Activated CD8-positive, alpha-beta memory T cell treated with anti-CD3 and anti-CD28 coated beads, Interleukin-2, amount 50 U/mL, for 1 hour (primary cell): ENCODE measurements around the gene CTCF.
"Not testable (repeated sequence)": the region's sequence is repeated elsewhere in the genome, so short reads cannot be mapped to it uniquely, and the experiment has no call there.

Source experiments
- DNase-seq: peaks from one replicate; pipeline ENCODE4 v3.0.0-alpha.2; 2020; ENCODE audit errors: extremely low read depth

CTCF gene, protein sequence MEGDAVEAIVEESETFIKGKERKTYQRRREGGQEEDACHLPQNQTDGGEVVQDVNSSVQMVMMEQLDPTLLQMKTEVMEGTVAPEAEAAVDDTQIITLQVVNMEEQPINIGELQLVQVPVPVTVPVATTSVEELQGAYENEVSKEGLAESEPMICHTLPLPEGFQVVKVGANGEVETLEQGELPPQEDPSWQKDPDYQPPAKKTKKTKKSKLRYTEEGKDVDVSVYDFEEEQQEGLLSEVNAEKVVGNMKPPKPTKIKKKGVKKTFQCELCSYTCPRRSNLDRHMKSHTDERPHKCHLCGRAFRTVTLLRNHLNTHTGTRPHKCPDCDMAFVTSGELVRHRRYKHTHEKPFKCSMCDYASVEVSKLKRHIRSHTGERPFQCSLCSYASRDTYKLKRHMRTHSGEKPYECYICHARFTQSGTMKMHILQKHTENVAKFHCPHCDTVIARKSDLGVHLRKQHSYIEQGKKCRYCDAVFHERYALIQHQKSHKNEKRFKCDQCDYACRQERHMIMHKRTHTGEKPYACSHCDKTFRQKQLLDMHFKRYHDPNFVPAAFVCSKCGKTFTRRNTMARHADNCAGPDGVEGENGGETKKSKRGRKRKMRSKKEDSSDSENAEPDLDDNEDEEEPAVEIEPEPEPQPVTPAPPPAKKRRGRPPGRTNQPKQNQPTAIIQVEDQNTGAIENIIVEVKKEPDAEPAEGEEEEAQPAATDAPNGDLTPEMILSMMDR

DNA sequence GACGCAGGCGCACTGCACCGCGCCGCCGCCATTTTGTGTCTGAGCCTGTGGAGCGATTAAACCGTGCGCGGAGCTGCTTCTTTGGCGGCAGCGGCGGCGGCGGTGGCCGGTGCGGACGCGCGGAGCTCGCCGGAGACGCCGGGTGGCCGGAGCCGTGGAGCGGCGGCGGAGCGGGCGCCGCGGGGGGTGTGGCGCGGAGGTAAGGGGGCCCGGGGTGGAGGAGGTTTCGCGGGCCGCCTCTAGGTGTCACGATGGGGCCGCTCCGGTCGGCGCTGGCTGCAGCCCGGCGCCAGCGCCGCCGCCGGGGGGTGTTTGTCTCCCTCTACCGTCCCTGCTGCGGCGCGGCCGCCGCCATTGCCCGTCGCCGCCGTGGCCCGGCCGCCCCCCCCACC lies at the start of gene CTCF:
CTCF (plus strand) TSS at position 1 of the 392 bp plus-strand sequence. CDS start 48,307 bp downstream, outside the sequence.
- DNase-seq: peak; percentile 48

DNA sequence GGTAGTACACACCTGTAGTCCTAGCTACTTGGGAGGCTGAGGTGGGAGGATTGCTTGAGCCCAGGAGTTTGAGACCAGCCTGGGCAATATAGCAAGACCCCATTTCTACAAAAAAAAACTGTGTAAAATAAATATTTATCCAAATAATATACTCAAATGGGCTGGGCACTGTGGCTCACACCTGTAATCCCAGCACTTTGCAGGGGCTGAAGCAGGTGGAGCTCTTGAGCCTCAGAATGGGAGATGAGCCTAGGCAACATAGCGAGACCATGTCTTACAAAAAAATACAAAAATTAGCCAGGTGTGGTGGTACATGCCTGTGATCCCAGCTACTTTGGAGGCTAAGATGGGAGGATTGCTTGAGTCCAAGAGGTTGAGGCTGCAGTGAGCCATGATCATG lies 48.4 kb upstream of the CTCF start:
- not testable (repeated sequence) for DNase-seq

DNA sequence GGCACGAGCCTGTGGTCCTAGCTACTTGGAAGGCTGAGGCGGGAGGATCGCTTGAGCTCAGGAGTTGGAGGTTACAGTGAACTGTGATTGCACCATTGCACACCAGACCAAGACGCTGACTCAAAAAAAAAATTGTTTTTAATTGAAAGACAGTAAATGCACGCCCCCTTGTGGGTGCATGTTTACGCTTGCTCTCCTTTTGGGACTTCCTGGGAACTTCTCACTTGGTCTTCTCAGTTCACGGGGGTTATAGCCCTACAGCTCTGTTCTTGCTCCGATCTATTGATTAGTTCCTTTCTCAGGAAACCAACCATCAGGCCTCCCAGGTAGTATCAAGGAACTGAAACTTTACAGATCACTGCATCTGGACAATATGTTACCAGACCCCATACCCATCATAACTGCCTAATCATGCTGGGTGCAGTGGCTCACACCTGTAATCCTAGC lies 47.9 kb upstream of the CTCF start:
- peak; percentile 49 for DNase-seq

DNA sequence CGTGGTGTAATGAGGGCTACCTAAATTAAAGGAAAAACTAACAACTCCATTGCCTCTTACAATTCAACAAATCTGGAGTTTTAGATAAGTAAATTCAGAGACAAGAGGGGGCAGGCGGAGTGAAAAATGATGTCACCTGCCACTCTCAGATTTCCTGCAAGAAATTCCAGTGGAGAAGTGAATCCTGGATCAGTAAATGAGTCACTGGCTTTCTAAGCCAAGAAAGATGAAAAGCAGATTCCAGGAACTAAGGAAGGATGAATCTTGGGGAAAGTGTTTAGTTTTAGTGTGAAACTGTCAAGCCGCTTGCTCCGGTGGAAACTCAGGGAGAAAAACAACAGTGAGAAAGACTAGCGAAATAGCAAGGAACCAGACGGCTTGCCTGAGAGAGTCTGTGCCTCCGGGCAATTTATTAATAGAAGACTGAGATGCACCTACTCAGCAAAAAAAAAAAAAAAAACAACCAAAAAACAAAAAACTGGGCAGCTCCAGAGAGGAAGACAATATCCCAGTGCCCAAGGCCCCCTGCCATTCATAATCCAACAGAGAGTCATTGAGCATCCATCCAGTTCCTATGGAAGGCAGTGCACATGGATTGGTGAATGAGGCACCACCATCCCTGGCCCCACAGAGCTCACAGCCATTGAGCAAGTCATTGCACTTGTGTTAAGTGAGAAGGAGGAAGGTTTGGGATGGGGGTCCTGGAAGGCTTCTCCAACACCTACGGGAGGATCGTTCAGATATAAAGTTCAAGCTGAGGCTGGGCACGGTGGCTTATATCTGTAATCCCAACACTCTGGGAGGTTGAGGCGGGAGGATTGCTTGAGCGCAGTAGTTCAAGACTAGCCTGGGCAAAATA lies 45.8 kb upstream of the CTCF start:
- no peak for DNase-seq

DNA sequence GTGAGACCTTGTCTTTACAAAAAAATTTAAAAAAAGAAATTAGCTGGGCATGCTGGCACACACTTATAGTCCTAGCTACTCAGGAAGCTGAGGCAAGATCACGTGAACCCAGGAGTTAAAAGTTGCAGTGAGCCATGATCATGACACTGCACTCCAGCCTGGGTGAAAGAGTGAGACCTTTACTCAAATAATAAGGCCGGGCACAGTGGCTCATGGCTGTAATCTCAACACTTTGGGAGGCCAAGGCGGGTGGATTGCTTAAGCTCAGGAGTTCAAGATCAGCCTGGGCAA lies 45.2 kb upstream of the CTCF start:
- DNase-seq: no peak

DNA sequence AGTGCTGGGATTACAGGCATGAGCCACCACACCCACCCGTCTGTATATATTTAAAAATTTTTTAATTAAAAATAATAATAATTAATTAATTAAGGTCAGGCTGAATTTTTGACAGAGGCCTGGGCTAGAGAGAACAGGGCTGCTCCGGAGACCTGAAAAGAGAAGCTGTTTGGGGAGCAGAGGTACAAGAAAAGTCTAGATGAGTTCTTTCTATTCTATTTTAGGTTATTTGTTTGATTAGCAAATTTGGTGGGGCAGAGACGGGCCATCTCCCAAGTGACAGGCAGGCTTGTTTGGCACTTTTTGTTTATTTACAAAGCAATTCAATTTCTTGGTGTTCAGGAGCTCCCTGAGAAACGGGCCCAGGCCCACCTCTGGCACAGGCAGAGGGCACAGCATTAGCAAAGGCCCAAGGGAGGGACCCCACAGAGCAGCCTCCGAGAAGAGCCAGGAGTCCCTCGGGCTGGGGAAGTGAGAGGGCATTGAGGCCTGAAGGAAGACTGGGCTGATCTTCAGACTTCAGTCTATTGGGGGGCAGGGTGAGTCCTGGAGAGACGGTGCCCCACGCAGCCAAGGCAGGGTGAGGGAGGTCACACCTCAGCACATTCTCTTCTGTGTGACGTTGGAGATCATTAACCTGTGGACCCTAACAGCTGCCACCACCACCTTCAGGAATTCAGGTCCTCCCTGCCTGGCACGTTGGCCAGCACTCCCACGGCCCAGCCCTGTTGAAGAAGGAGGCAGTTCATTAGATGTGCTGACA lies 44.5 kb upstream of the CTCF start:
- no peak for DNase-seq

DNA sequence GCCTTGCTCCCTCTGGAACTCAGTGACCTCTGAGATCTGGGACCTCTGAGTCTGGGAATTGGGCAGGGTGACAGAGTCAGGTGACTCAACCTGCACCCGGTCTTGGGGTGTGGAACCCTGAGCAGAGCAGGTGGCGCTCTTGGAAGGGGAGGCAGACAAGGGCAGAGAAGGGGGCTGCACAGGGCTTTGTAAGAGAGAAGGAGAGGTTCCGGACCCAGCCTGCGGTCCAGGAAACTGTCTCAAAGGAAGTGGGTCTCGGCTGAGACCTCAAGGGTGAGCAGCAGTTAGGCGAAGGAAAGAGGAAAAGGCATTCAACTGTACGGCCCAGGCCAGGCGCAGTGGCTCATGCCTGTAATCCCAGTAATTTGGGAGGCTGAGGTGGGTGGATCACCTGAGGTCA lies 43.6 kb upstream of the CTCF start:
- DNase-seq: no peak

DNA sequence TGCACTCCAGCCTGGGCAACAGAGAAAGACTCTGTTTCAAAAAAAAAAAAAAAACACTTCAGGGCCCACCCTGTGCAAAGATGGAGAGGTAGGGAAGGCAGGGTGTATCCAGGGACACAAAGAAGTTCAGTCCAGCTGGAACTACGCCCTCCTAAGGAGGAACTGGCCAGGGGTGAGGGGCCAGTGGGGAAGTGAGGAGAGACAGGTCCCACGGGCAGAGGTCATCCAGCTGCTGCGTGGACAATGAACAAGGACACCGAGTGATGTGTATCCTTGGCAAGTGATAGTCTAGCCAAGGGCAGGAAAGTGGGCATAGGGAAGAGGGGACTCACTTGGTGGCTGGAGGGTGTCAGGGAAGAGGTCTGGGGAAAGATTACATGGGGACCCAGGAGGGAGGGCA lies 43.1 kb upstream of the CTCF start:
- DNase-seq: no peak

DNA sequence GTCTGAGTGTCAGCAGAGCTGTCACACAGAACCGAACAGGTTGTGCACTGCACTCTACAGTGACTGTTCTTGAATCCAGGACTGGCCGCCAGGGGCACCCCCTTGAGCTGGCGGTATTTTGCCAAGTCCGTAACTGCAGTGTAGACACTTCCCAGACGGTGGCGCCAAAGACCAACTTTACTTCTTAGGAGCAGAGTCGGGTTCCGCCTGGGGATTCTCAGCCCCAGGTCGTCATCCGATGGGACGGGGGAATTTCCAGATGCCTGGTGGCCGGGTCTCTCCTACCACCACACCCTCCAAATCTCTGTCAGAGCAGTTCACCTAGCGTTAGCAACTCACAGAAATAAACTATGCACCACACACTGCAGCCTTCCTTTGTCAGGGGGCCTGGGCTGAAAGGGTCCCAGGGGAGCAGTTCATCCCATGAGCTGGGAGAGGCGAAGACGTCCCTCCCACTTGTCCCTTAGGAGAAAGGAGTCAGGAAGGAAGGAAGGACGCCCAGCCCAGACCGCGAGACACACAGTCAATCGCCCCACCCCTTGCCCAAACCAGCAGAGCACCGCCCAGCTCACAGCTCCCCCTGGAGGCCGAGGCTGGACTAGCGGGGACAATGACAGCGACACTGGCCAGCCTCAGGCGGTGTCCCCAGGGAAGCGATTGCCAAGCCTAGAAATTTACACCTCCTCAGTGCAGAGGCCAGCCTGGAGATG lies 41.1 kb upstream of the CTCF start:
- DNase-seq: peak; percentile 91

DNA sequence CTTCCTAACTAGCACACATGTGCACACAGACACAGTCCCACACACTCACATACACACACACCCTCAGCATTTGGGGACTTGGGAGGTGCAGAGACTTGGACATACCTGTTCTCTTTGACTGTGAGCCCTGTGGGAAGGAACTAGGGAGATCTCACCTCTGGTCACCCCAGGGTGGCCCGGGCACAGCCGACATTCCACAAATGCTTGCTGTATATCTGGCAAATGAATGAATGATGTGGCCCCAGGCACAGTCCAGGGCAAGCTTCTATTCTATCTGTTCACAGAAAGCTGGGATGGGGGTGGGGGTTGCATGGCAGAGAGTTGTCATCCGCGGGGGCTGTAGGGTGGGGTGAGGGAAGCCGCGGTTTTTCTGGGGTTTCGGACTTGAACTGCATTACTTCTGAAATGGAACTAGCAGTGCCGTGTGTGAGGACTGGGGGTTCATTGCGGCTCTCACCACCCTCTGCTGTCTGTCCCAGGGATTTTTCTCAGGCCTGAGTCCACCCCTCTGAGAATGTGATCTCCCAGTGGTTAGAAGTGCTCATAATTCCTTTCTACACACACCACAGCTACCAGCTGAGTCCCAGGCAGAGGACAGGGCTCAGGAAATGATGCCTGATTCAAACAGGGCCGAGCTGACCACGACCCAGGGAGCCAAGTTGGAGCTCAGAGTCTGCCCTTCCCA lies 37.0 kb upstream of the CTCF start:
- DNase-seq: no peak

DNA sequence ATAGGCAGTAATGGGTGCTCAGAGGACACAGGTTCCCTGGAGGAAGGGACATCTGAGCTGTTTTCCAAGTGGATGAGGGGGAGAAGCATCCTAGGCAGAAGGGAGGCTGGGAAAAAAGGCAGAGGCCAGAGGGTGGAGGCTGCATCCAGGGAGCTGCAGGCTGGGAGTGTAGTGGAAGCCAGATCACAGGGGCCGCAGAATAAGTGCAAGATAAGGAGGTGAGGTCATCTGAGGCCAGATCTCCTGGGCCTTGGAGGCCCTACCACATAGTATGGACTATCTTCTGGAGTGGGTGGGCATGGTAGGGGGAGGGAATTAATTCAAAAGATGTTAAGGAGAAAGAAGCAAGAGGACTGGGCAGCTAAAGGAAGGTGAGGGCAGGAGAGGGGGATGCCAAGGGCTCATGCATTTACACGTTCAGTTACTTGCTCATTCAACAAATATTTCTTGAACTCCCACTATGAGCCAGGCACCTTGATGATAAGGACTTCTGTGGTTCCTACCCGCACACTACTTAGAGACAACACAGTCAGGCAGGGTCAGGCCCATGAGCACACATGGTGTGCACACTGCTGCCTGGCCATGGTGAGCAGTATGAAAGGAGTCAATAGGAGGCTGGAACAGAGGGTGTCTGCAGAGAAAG lies 36.1 kb upstream of the CTCF start:
- DNase-seq: no peak

DNA sequence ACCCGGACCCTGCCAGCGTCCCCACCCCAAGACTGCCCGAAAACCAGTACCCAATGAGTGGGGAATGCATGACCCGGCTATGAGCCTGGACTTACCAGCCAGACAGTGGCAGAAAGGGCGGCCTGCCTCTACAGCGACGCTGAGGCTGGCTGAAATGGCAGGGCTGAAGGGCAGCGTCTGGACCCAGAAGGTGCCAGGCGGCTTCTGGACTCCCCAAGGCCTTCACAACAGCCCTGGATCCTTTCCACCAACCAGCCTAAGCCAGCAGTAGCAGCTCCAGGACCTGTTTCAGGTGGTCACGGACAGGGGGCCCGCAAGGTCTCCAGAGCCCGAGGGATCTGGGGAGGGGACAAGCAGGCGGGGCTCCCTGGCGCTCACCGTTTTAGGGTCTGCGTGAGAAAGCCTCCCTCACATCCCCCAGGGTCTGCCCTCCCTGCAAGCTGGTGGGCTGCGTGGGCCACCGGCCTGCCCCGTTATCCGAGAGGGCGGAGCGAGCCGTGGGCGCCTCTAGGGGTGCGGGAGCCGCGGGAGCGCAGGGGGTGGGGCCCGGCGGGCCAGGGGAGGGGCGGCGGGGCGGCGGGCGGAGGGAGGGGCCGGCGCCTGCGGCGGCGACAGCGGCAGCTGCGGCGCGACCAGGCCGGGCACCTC lies 34.0 kb upstream of the CTCF start, which contains the start of gene RIPOR1:
RIPOR1 (plus strand) TSS at position 608 of the 648 bp plus-strand sequence. CDS start 9,618 bp downstream, outside the sequence.
- DNase-seq: no peak

DNA sequence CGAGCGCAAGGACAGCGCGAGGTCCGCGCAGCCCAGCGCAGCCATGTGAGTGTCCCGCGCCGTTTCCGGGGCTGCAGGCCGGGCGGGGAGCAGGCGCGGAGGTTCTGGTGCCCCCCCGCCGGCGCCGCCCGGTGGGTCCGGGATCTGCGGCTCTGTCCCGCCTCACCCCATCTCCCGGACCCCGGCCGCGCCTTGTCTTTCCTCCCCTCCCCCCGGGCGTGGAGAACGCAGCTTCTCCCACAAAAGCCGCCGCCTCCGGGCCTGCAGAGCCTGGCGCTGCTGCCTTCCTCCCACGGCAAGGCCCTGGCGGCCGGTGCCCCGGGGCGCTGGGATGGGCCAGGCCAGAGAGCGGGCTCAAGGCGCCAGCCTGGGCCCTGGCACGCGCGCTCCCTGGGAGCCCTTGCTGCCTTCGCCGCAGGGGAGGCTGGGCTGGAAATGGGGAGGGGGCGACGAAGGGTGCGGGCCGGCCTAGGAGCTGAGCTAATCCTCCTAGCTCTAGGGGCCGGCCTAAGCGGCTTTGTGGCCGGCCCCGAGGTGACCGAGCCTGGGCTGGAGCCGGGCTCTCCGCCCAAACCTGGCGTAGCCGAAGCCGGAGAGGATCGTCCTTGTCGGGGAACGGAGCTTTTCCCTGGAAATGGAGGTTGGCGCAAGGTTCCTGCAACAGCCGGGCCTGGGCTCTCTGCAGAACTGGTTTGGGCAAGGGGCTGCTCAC lies 33.3 kb upstream of the CTCF start:
- no peak for DNase-seq

DNA sequence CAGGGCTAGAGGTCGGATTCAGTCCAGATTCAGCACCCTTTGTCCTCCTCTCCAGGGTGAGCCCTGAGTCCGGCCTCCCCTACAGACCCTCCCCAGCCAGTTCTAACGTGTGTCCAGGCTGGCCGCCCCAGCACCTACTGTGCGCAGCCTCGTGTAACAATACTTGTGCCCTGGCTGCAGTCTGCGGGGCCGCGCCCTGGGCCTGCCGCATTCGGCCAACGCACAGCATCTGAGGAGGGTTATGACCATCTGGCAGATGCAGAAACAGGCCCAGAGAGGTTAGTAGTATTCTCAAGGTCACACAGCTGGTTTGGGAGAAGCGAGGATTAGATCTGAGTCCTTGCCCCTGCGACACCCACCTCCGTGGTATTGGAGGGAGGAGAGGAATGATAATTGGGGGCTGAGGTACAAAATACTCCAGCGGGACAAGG lies 32.7 kb upstream of the CTCF start:
- no peak for DNase-seq

DNA sequence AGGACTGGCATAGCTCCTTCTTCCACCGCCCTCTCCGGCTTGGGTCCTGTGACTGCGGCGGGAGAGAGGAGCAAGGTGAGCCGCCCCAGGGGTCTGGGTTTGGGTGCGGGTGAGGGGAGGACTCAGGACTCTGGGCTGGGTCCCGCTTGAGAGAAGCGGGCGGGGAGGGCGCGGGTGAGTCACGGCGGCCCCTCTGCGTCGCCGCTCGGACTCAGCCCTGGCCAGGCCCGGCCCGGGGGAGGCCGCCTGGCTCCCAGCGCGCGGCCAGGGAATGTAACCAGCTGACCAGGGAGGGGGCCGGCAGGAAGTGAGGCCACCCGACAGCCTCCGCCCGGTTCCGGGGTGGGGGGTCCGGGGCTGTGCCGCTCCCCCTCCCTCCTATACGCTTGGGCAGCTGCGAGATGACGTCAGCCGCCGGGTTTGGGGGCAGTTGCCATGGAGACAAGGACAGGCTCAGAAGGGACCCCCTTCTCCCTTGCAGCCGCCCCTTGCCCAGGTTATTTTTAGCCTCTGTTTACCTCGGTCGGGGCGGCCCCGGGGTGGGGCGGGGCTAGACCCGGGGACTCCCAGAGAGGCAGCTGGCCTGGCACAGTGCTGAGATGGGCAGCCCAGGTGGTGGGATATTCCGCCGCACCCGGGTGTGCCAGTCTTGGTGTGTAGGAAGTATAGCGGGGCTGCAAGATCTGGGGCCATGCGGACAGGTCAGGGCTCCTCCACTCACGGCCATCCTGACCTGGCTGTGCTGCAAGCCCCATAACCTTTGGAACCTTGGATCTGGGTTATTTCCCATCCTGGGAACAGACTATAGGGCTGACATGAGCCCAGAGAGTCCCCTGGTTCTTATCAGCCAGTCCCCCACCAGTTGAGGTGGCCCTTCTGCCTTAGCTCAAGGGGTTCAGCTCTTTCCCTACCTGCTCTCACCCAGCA lies 32.0 kb upstream of the CTCF start:
- no peak for DNase-seq

DNA sequence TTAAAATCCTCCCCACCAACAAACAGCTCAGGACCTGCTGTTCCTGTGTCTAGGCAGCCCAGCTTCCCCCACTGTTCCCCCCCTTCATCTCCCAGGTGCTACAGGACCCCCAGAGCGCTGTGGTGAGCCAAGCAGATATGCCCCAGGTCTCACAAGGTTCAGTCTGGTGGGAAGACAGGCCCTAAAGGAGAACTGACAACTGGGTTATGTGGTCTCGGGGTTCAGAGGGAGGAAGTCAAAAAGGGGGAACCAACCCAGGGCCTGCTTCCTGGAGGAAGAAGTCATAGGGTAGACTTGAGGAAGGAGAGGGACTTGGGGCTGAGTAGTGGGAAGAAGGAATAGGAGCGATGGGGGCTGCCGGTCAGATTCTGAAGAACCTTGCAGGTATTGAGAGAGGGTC lies 31.1 kb upstream of the CTCF start:
- DNase-seq: no peak

DNA sequence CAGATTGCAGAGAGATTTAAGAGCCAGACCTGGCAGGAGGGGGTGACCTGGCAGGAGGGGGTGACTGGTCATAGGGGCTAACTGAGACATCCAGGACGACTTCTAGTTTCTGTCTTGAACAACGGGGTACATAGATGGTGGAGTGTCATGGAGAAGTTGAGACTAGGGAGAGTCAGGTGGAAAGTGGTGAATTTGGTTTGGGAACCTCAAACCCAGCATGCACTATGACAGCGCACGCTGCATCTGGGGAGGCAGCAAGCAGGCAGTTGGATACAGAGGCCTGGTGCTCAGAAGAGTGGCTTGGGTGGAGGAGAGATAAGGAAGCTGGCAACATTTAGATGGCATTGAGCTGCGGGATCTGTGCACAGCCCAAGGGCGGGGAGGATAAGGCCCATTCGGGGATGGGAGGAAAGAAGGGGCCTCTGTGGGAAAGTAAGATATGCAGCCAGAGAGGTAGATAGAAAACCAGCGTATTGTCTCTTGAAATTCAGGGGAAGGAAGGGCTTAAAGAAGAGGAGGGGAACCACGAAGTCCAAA lies 29.2 kb upstream of the CTCF start:
- DNase-seq: no peak
